ENCODE measurements around the gene CGRRF1.

CGRRF1 gene

GRCh38 chr14:54475911-54476310, 33.8 kb upstream of the CGRRF1 start:
- no peak overlapping the region for H3K27ac ChIP-seq (ENCODE audit: low read depth, low read length)
- H3K9ac ChIP-seq (ENCODE audit: low read length in 5 of 5) = no peak overlapping the region
- peaks cover 0 to 26% (median 7%) of the 10 kb centered on the region in 5 donors for H3K4me1 ChIP-seq (ENCODE audit: control insufficient read depth in 5 of 5, insufficient read depth in 5 of 5, low read length in 5 of 5)
- peaks cover 12 to 32% (median 21%) of the 10 kb centered on the region in 5 donors for H3K36me3 ChIP-seq (ENCODE audit: control insufficient read depth in 5 of 5, insufficient read depth in 5 of 5, low read length in 5 of 5)
- H3K27me3 ChIP-seq (ENCODE audit: control insufficient read depth in 5 of 5, insufficient read depth in 4 of 5, low read length in 5 of 5) = no peaks in the 10 kb centered on the region
- no peak overlapping the region for H3K4me3 ChIP-seq (ENCODE audit: low read depth in 1 of 5, low read length in 5 of 5)
- H3K9me3 ChIP-seq (ENCODE audit: control insufficient read depth in 5 of 5, low read length in 5 of 5) = no peaks in the 10 kb centered on the region

GRCh38 chr14:54478636-54479215, 31.0 kb upstream of the CGRRF1 start:
- peaks cover 16 to 46% (median 22%) of the 10 kb centered on the region in 5 donors for H3K36me3 ChIP-seq (ENCODE audit: control insufficient read depth in 5 of 5, insufficient read depth in 5 of 5, low read length in 5 of 5)
- peaks cover 0 to 24% (median 7%) of the 10 kb centered on the region in 5 donors for H3K4me1 ChIP-seq (ENCODE audit: control insufficient read depth in 5 of 5, insufficient read depth in 5 of 5, low read length in 5 of 5)
- H3K9me3 ChIP-seq (ENCODE audit: control insufficient read depth in 5 of 5, low read length in 5 of 5) = no peaks in the 10 kb centered on the region
- H3K27ac ChIP-seq (ENCODE audit: low read depth, low read length) = no peak overlapping the region
- H3K9ac ChIP-seq (ENCODE audit: low read length in 5 of 5) = peak overlapping the region in 1 of 5 donors; percentile 32
- H3K4me3 ChIP-seq (ENCODE audit: low read depth in 1 of 5, low read length in 5 of 5) = no peak overlapping the region
- H3K27me3 ChIP-seq (ENCODE audit: control insufficient read depth in 5 of 5, insufficient read depth in 4 of 5, low read length in 5 of 5) = no peaks in the 10 kb centered on the region

- no peak overlapping the region for H3K9ac ChIP-seq (ENCODE audit: low read length in 5 of 5)
- H3K9me3 ChIP-seq (ENCODE audit: control insufficient read depth in 5 of 5, low read length in 5 of 5) = no peaks in the 10 kb centered on the region
- peaks cover 0 to 19% (median 5%) of the 10 kb centered on the region in 5 donors for H3K4me1 ChIP-seq (ENCODE audit: control insufficient read depth in 5 of 5, insufficient read depth in 5 of 5, low read length in 5 of 5)
- H3K36me3 ChIP-seq (ENCODE audit: control insufficient read depth in 5 of 5, insufficient read depth in 5 of 5, low read length in 5 of 5) = peaks cover 16 to 46% (median 19%) of the 10 kb centered on the region in 5 donors
- H3K27me3 ChIP-seq (ENCODE audit: control insufficient read depth in 5 of 5, insufficient read depth in 4 of 5, low read length in 5 of 5) = no peaks in the 10 kb centered on the region
- no peak overlapping the region for H3K4me3 ChIP-seq (ENCODE audit: low read depth in 1 of 5, low read length in 5 of 5)
- H3K27ac ChIP-seq (ENCODE audit: low read depth, low read length) = no peak overlapping the region
Measured at GRCh38 chr14:54480830-54481562, 28.7 kb upstream of the CGRRF1 start.

- Histone ChIP-seq H3K27ac (ENCODE audit: low read depth, low read length) (no peak overlapping the region), H3K36me3 (ENCODE audit: control insufficient read depth in 5 of 5, insufficient read depth in 5 of 5, low read length in 5 of 5) (peaks cover 16 to 45% (median 19%) of the 10 kb centered on the region in 5 donors), H3K27me3 (ENCODE audit: control insufficient read depth in 5 of 5, insufficient read depth in 4 of 5, low read length in 5 of 5) (no peaks in the 10 kb centered on the region), H3K4me1 (ENCODE audit: control insufficient read depth in 5 of 5, insufficient read depth in 5 of 5, low read length in 5 of 5) (peaks cover 1 to 23% (median 8%) of the 10 kb centered on the region in 5 donors), H3K9ac (ENCODE audit: low read length in 5 of 5) (no peak overlapping the region), H3K9me3 (ENCODE audit: control insufficient read depth in 5 of 5, low read length in 5 of 5) (no peaks in the 10 kb centered on the region), H3K4me3 (ENCODE audit: low read depth in 1 of 5, low read length in 5 of 5) (no peak overlapping the region)
Measured at GRCh38 chr14:54481695-54482094, 28.0 kb upstream of the CGRRF1 start.

GRCh38 chr14:54483073-54483745, 26.5 kb upstream of the CGRRF1 start:
- Histone ChIP-seq H3K36me3 (ENCODE audit: control insufficient read depth in 5 of 5, insufficient read depth in 5 of 5, low read length in 5 of 5) (peaks cover 13 to 32% (median 17%) of the 10 kb centered on the region in 5 donors), H3K27ac (ENCODE audit: low read depth, low read length) (no peak overlapping the region), H3K4me1 (ENCODE audit: control insufficient read depth in 5 of 5, insufficient read depth in 5 of 5, low read length in 5 of 5) (peaks cover 4 to 36% (median 20%) of the 10 kb centered on the region in 5 donors), H3K9me3 (ENCODE audit: control insufficient read depth in 5 of 5, low read length in 5 of 5) (no peaks in the 10 kb centered on the region), H3K27me3 (ENCODE audit: control insufficient read depth in 5 of 5, insufficient read depth in 4 of 5, low read length in 5 of 5) (no peaks in the 10 kb centered on the region), H3K9ac (ENCODE audit: low read length in 5 of 5) (no peak overlapping the region), H3K4me3 (ENCODE audit: low read depth in 1 of 5, low read length in 5 of 5) (no peak overlapping the region)

- H3K4me1 ChIP-seq (ENCODE audit: control insufficient read depth in 5 of 5, insufficient read depth in 5 of 5, low read length in 5 of 5) = peaks cover 4 to 35% (median 22%) of the 10 kb centered on the region in 5 donors
- H3K36me3 ChIP-seq (ENCODE audit: control insufficient read depth in 5 of 5, insufficient read depth in 5 of 5, low read length in 5 of 5) = peaks cover 10 to 25% (median 13%) of the 10 kb centered on the region in 5 donors
- no peaks in the 10 kb centered on the region for H3K9me3 ChIP-seq (ENCODE audit: control insufficient read depth in 5 of 5, low read length in 5 of 5)
- H3K4me3 ChIP-seq (ENCODE audit: low read depth in 1 of 5, low read length in 5 of 5) = no peak overlapping the region
- H3K27ac ChIP-seq (ENCODE audit: low read depth, low read length) = no peak overlapping the region
- no peaks in the 10 kb centered on the region for H3K27me3 ChIP-seq (ENCODE audit: control insufficient read depth in 5 of 5, insufficient read depth in 4 of 5, low read length in 5 of 5)
- no peak overlapping the region for H3K9ac ChIP-seq (ENCODE audit: low read length in 5 of 5)
Measured at GRCh38 chr14:54483846-54484245, 25.9 kb upstream of the CGRRF1 start.

GRCh38 chr14:54486685-54487084, 23.0 kb upstream of the CGRRF1 start:
- no peak overlapping the region for H3K27ac ChIP-seq (ENCODE audit: low read depth, low read length)
- no peaks in the 10 kb centered on the region for H3K27me3 ChIP-seq (ENCODE audit: control insufficient read depth in 5 of 5, insufficient read depth in 4 of 5, low read length in 5 of 5)
- peaks cover 5 to 18% (median 9%) of the 10 kb centered on the region in 5 donors for H3K36me3 ChIP-seq (ENCODE audit: control insufficient read depth in 5 of 5, insufficient read depth in 5 of 5, low read length in 5 of 5)
- no peak overlapping the region for H3K4me3 ChIP-seq (ENCODE audit: low read depth in 1 of 5, low read length in 5 of 5)
- H3K4me1 ChIP-seq (ENCODE audit: control insufficient read depth in 5 of 5, insufficient read depth in 5 of 5, low read length in 5 of 5) = peaks cover 4 to 37% (median 29%) of the 10 kb centered on the region in 5 donors
- no peaks in the 10 kb centered on the region for H3K9me3 ChIP-seq (ENCODE audit: control insufficient read depth in 5 of 5, low read length in 5 of 5)
- H3K9ac ChIP-seq (ENCODE audit: low read length in 5 of 5) = no peak overlapping the region

- H3K9me3 ChIP-seq (ENCODE audit: control insufficient read depth in 5 of 5, low read length in 5 of 5) = no peaks in the 10 kb centered on the region
- no peaks in the 10 kb centered on the region for H3K27me3 ChIP-seq (ENCODE audit: control insufficient read depth in 5 of 5, insufficient read depth in 4 of 5, low read length in 5 of 5)
- H3K9ac ChIP-seq (ENCODE audit: low read length in 5 of 5) = peak overlapping the region; percentile 73 to 99 (median 96)
- peaks cover 4 to 37% (median 29%) of the 10 kb centered on the region in 5 donors for H3K4me1 ChIP-seq (ENCODE audit: control insufficient read depth in 5 of 5, insufficient read depth in 5 of 5, low read length in 5 of 5)
- H3K4me3 ChIP-seq (ENCODE audit: low read depth in 1 of 5, low read length in 5 of 5) = peak overlapping the region; percentile 84 to 95 (median 93)
- peaks cover 5 to 8% (median 7%) of the 10 kb centered on the region in 5 donors for H3K36me3 ChIP-seq (ENCODE audit: control insufficient read depth in 5 of 5, insufficient read depth in 5 of 5, low read length in 5 of 5)
- H3K27ac ChIP-seq (ENCODE audit: low read depth, low read length) = peak overlapping the region; percentile 93
Measured at GRCh38 chr14:54487771-54488170, 21.9 kb upstream of the CGRRF1 start.

GRCh38 chr14:54488318-54488645, 21.4 kb upstream of the CGRRF1 start:
- peak overlapping the region; percentile 93 for H3K27ac ChIP-seq (ENCODE audit: low read depth, low read length)
- H3K4me3 ChIP-seq (ENCODE audit: low read depth in 1 of 5, low read length in 5 of 5) = peak overlapping the region; percentile 84 to 95 (median 93)
- peaks cover under 1 to 3% (median 2%) of the 10 kb centered on the region in 5 donors for H3K36me3 ChIP-seq (ENCODE audit: control insufficient read depth in 5 of 5, insufficient read depth in 5 of 5, low read length in 5 of 5)
- H3K9me3 ChIP-seq (ENCODE audit: control insufficient read depth in 5 of 5, low read length in 5 of 5) = no peaks in the 10 kb centered on the region
- H3K27me3 ChIP-seq (ENCODE audit: control insufficient read depth in 5 of 5, insufficient read depth in 4 of 5, low read length in 5 of 5) = no peaks in the 10 kb centered on the region
- peaks cover 4 to 37% (median 29%) of the 10 kb centered on the region in 5 donors for H3K4me1 ChIP-seq (ENCODE audit: control insufficient read depth in 5 of 5, insufficient read depth in 5 of 5, low read length in 5 of 5)
- H3K9ac ChIP-seq (ENCODE audit: low read length in 5 of 5) = peak overlapping the region; percentile 73 to 99 (median 96)
